ENCODE results near the gene MME.
"Not testable (repeated sequence)": the region's sequence is repeated elsewhere in the genome, so short reads cannot be mapped to it uniquely, and the experiment has no call there.

MME gene

GRCh38 chr3:155211266-155211665 is 131.1 kb downstream of the MME start (continued):
- no peak for TF ChIP-seq PATZ1 (CRISPR knock-in tag; IDR thresholded peaks at IDR 0.05; ENCODE audit: borderline replicate concordance)
- no peak for TF ChIP-seq ZFP3 (CRISPR knock-in tag; IDR thresholded peaks at IDR 0.05)
- no peak for TF ChIP-seq TOX (CRISPR knock-in tag; IDR thresholded peaks at IDR 0.05; ENCODE audit: borderline replicate concordance)
- TF ChIP-seq SNAI2 (CRISPR knock-in tag; IDR thresholded peaks at IDR 0.05): no peak
- TF ChIP-seq ZNF8 (CRISPR knock-in tag; IDR thresholded peaks at IDR 0.05): no peak
- TF ChIP-seq CSRNP3 (CRISPR knock-in tag; IDR thresholded peaks at IDR 0.05): no peak
- TF ChIP-seq POU6F1 (CRISPR knock-in tag; IDR thresholded peaks at IDR 0.05; ENCODE audit: borderline replicate concordance, low read depth): no peak
- TF ChIP-seq GLIS3 (CRISPR knock-in tag; IDR thresholded peaks at IDR 0.05): no peak
- no peak for TF ChIP-seq ESRRG (CRISPR knock-in tag; IDR thresholded peaks at IDR 0.05)

GRCh38 chr3:155211940-155212339 is 131.8 kb downstream of the MME start:
- ATAC-seq: no peak
- TF ChIP-seq ISL1 (CRISPR knock-in tag; IDR thresholded peaks at IDR 0.05): no peak
- no peak for TF ChIP-seq CSRNP3 (CRISPR knock-in tag; IDR thresholded peaks at IDR 0.05)
- TF ChIP-seq BACH2 (CRISPR knock-in tag; IDR thresholded peaks at IDR 0.05; ENCODE audit: borderline replicate concordance): no peak
- TF ChIP-seq ZC3H10 (CRISPR knock-in tag; IDR thresholded peaks at IDR 0.05): no peak
- TF ChIP-seq ZNF565 (CRISPR knock-in tag; conservative IDR thresholded peaks at IDR 0.05; ENCODE audit: low read depth): no peak
- no peak for TF ChIP-seq SNAI2 (CRISPR knock-in tag; IDR thresholded peaks at IDR 0.05)
- no peak for TF ChIP-seq POU6F1 (CRISPR knock-in tag; IDR thresholded peaks at IDR 0.05; ENCODE audit: borderline replicate concordance, low read depth)
- TF ChIP-seq CSDC2 (CRISPR knock-in tag; IDR thresholded peaks at IDR 0.05): no peak
- TF ChIP-seq TCF4 (CRISPR knock-in tag; IDR thresholded peaks at IDR 0.05; ENCODE audit: borderline replicate concordance): no peak
- no peak for TF ChIP-seq OSR1 (CRISPR knock-in tag; IDR thresholded peaks at IDR 0.05)

- ATAC-seq: not testable (repeated sequence)
Observed at GRCh38 chr3:155216007-155216406, 135.9 kb downstream of the MME start.

- ATAC-seq: no peak
- TF ChIP-seq ISL1 (CRISPR knock-in tag; IDR thresholded peaks at IDR 0.05) (no peak), CSRNP3 (CRISPR knock-in tag; IDR thresholded peaks at IDR 0.05) (no peak), ZNF70 (CRISPR knock-in tag; IDR thresholded peaks at IDR 0.05) (no peak), ZFP30 (CRISPR knock-in tag; IDR thresholded peaks at IDR 0.05) (no peak), PPARA (CRISPR knock-in tag; IDR thresholded peaks at IDR 0.05; ENCODE audit: borderline replicate concordance) (no peak)
Observed at GRCh38 chr3:155217591-155217990, 137.5 kb downstream of the MME start.

Measured in SK-N-SH treated with all-trans-retinoic acid at 6 μM for 48 hours (cell line).